H1 (cell line): ENCODE measurements around the gene OPA3. TPM values are rescaled to one million over a fixed set of nuclear protein-coding genes. Genes with fewer than 3 reads are reported as not detected.

Source experiments
- CTCF ChIA-PET: fragments of 300-600 bp; sonication (Branson Sonifier 250); formaldehyde crosslinking; loops from one replicate; lab custom pipeline; 2021; ENCODE audit not compliant: partially characterized antibody; lab: Charles Lee
- POLR2A ChIA-PET: fragments of 300-600 bp; sonication (Branson Sonifier 250); formaldehyde crosslinking; loops from one replicate; lab custom pipeline; 2021; ENCODE audit warnings: inconsistent platforms; ENCODE audit not compliant: partially characterized antibody; lab: Charles Lee
- DNase-seq, 2 experiments: peaks; one replicate each; pipeline versions ENCODE4 v3.0.0 to v3.0.0-alpha.2; 2010 to 2022; ENCODE audit warnings: low spot score in 2 of 2, low read depth in 1 of 2, mixed read lengths in 1 of 2
- FAIRE-seq: peaks from 2 replicates; lab custom pipeline; 2011; peaks lifted over from hg19 to GRCh38; lab: Jason Lieb, UNC
- H2AFZ ChIP-seq: 2 replicates; pipeline ENCODE4 v1.8.1; 2012; ENCODE audit warnings: low read length, inconsistent platforms
- H2AK5ac ChIP-seq: 2 replicates; pipeline ENCODE4 v1.6.1; 2013; ENCODE audit warnings: low read depth, low read length
- H2BK120ac ChIP-seq: replicated peaks from 2 replicates; pipeline ENCODE3; 2013; ENCODE audit warnings: low read depth, low read length, inconsistent platforms
- H2BK12ac ChIP-seq: 2 replicates; pipeline ENCODE4 v1.6.1; 2013; ENCODE audit warnings: low read depth, low read length
- H2BK15ac ChIP-seq: 2 replicates; pipeline ENCODE4 v1.6.1; 2013; ENCODE audit warnings: low read length
- H2BK20ac ChIP-seq: 2 replicates; pipeline ENCODE4 v1.6.1; 2013; ENCODE audit warnings: low read length
- H2BK5ac ChIP-seq: 2 replicates; pipeline ENCODE4 v1.6.1; 2013; ENCODE audit warnings: low read depth, low read length
- H3K14ac ChIP-seq: 2 replicates; pipeline ENCODE4 v1.6.1; 2013; ENCODE audit warnings: inconsistent platforms; ENCODE audit not compliant: insufficient read length
- H3K18ac ChIP-seq: 2 replicates; pipeline ENCODE4 v1.6.1; 2013; ENCODE audit warnings: low read length; ENCODE audit errors: extremely low read depth
- H3K23ac ChIP-seq: 2 replicates; pipeline ENCODE4 v1.6.1; 2013; ENCODE audit warnings: inconsistent platforms; ENCODE audit not compliant: insufficient read length
- H3K23me2 ChIP-seq: 2 replicates; pipeline ENCODE4 v1.6.1; 2013; ENCODE audit warnings: low read depth, low read length
- H3K27ac ChIP-seq: 2 replicates; pipeline ENCODE4 v1.6.1; 2011; ENCODE audit warnings: low read depth, low read length, inconsistent platforms
- H3K27me3 ChIP-seq, 4 experiments: replicated peaks in 1 of 4; 1 replicate in 1 of 4; 2 replicates in 3 of 4; pipeline versions ENCODE4 v1.6.1 to v1.8.1; 2011 to 2013; ENCODE audit warnings: low read length in 3 of 4, mild to moderate bottlenecking in 3 of 4, inconsistent platforms in 2 of 4, mixed read lengths in 2 of 4, moderate library complexity in 1 of 4; ENCODE audit not compliant: control insufficient read depth in 3 of 4, insufficient read depth in 3 of 4; ENCODE audit errors: extremely low read depth in 1 of 4
- H3K36me3 ChIP-seq, 4 experiments: 2 replicates each; pipeline versions ENCODE4 v1.6.1 to v1.8.1; 2011 to 2013; ENCODE audit warnings: mild to moderate bottlenecking in 4 of 4, low read length in 3 of 4, moderate library complexity in 2 of 4, control low read depth in 1 of 4, inconsistent platforms in 1 of 4; ENCODE audit not compliant: insufficient read depth in 4 of 4, control insufficient read depth in 2 of 4
- H3K4ac ChIP-seq: replicated peaks from 2 replicates; pipeline ENCODE3; 2013; ENCODE audit warnings: low read length, low read depth, mixed read lengths, inconsistent platforms; ENCODE audit not compliant: insufficient read length
- H3K4me1 ChIP-seq, 4 experiments: replicated peaks in 1 of 4; 1 replicate in 1 of 4; 2 replicates in 3 of 4; pipeline versions ENCODE4 v1.6.1 to v1.8.1; 2011 to 2013; ENCODE audit warnings: low read length in 3 of 4, inconsistent platforms in 2 of 4, mixed read lengths in 1 of 4; ENCODE audit not compliant: insufficient read depth in 4 of 4, control insufficient read depth in 3 of 4
- H3K4me2 ChIP-seq, 2 experiments: 2 replicates each; pipeline versions ENCODE4 v1.6.1 to v1.8.1; 2011 to 2013; ENCODE audit warnings: low read depth in 2 of 2, low read length in 2 of 2, control low read depth in 1 of 2, inconsistent platforms in 1 of 2, mild to moderate bottlenecking in 1 of 2; ENCODE audit not compliant: insufficient read depth in 1 of 2
- H3K4me3 ChIP-seq, 4 experiments: fragments of 200-600, 300-600 bp in 1 of 4; sonication (generic), shearing (Covaris generic), sonication (Bioruptor Twin) in 1 of 4; 2 replicates each; pipeline versions ENCODE4 v1.5.1 to v1.8.1; 2011 to 2016; ENCODE audit warnings: low read length in 4 of 4, low read depth in 3 of 4, control low read depth in 2 of 4, inconsistent platforms in 2 of 4, mild to moderate bottlenecking in 2 of 4, mixed read lengths in 1 of 4, moderate library complexity in 1 of 4; ENCODE audit not compliant: insufficient read depth in 2 of 4; ENCODE audit errors: extremely low read depth in 1 of 4
- H3K56ac ChIP-seq: replicated peaks from 2 replicates; pipeline ENCODE3; 2013; ENCODE audit warnings: low read depth, mild to moderate bottlenecking, mixed read lengths, low read length, inconsistent platforms; ENCODE audit not compliant: insufficient read length
- H3K79me1 ChIP-seq: 2 replicates; pipeline ENCODE4 v1.6.1; 2013; ENCODE audit warnings: low read depth, low read length, control low read depth
- H3K79me2 ChIP-seq, 2 experiments: 2 replicates each; pipeline versions ENCODE4 v1.6.1 to v1.8.1; 2012 to 2013; ENCODE audit warnings: low read length in 2 of 2, mild to moderate bottlenecking in 2 of 2, inconsistent platforms in 1 of 2; ENCODE audit not compliant: insufficient read depth in 2 of 2, control insufficient read depth in 1 of 2
- H3K9ac ChIP-seq, 4 experiments: replicated peaks in 1 of 4; 1 replicate in 1 of 4; 2 replicates in 3 of 4; pipeline versions ENCODE4 v1.6.1 to v1.8.1; 2011 to 2013; ENCODE audit warnings: low read depth in 3 of 4, low read length in 3 of 4, control low read depth in 2 of 4, mild to moderate bottlenecking in 2 of 4, moderate library complexity in 2 of 4, inconsistent platforms in 1 of 4; ENCODE audit errors: extremely low read depth in 1 of 4
- H3K9me3 ChIP-seq, 2 experiments: 2 replicates each; pipeline versions ENCODE4 v1.6.1 to v1.8.1; 2012 to 2013; ENCODE audit warnings: mild to moderate bottlenecking in 2 of 2, moderate library complexity in 2 of 2, control low read depth in 1 of 2, inconsistent platforms in 1 of 2, low read depth in 1 of 2, low read length in 1 of 2, mixed read lengths in 1 of 2; ENCODE audit not compliant: insufficient read depth in 2 of 2
- H4K20me1 ChIP-seq, 2 experiments: replicated peaks in 1 of 2; 2 replicates each; pipeline versions ENCODE3 to v1.8.1; 2011 to 2013; ENCODE audit warnings: inconsistent platforms in 2 of 2, low read length in 2 of 2, mild to moderate bottlenecking in 1 of 2; ENCODE audit not compliant: insufficient read depth in 2 of 2, control insufficient read depth in 1 of 2
- H4K5ac ChIP-seq: 2 replicates; pipeline ENCODE4 v1.6.1; 2013; ENCODE audit warnings: low read length, low read depth, mixed read lengths, inconsistent platforms; ENCODE audit not compliant: insufficient read length
- H4K8ac ChIP-seq: 2 replicates; pipeline ENCODE4 v1.8.0; 2013; ENCODE audit warnings: mild to moderate bottlenecking, moderate library complexity, low read length, inconsistent platforms; ENCODE audit not compliant: insufficient read depth; ENCODE audit errors: extremely low read depth
- H4K91ac ChIP-seq: replicated peaks from 2 replicates; pipeline ENCODE3; 2013; ENCODE audit warnings: low read length, mixed read lengths, inconsistent platforms; ENCODE audit not compliant: insufficient read length
- BCL11A ChIP-seq, 2 experiments: IDR thresholded peaks; one replicate each; pipeline ENCODE4 v1.6.1; 2011; ENCODE audit warnings: low read depth in 2 of 2, low read length in 2 of 2, mild to moderate bottlenecking in 2 of 2
- CBX5 ChIP-seq: fragments of 300-800, 300-1000 bp; sonication (generic); IDR thresholded peaks from 2 replicates; pipeline ENCODE4 v1.7.1; 2016; ENCODE audit warnings: antibody characterized with exemption, low read length, low read depth
- EGR1 ChIP-seq: IDR thresholded peaks from 2 replicates; pipeline ENCODE4 v1.6.1; 2011; ENCODE audit warnings: low read depth, low read length, borderline replicate concordance
- GABPA ChIP-seq: IDR thresholded peaks from 2 replicates; pipeline ENCODE4 v1.6.1; 2011; ENCODE audit warnings: mild to moderate bottlenecking, low read length, moderate library complexity, borderline replicate concordance; ENCODE audit not compliant: insufficient read depth
- JUN ChIP-seq: IDR thresholded peaks from 2 replicates; pipeline ENCODE4 v1.6.1; 2011; ENCODE audit warnings: low read depth, mild to moderate bottlenecking, improper control_type of control experiment, low read length
- JUND ChIP-seq: IDR thresholded peaks from 2 replicates; pipeline ENCODE4 v1.6.1; 2011; ENCODE audit warnings: mild to moderate bottlenecking, improper control_type of control experiment, low read length
- KDM1A ChIP-seq: fragments of 200-600, 300-600 bp; sonication (generic); IDR thresholded peaks from 2 replicates; pipeline ENCODE4 v1.7.1; 2016; ENCODE audit warnings: mild to moderate bottlenecking, low read length, borderline replicate concordance
- RAD21 ChIP-seq, 2 experiments: IDR thresholded peaks in 1 of 2; conservative IDR thresholded peaks in 1 of 2; 2 replicates each; pipeline ENCODE4 v1.6.1; 2011; ENCODE audit warnings: low read depth in 2 of 2, low read length in 2 of 2, improper control_type of control experiment in 1 of 2, inconsistent platforms in 1 of 2, mild to moderate bottlenecking in 1 of 2, moderate library complexity in 1 of 2
- RFX5 ChIP-seq: IDR thresholded peaks from 2 replicates; pipeline ENCODE4 v1.6.1; 2011; ENCODE audit warnings: low read depth, low read length, improper control_type of control experiment, borderline replicate concordance
- TAF1 ChIP-seq: IDR thresholded peaks from 2 replicates; pipeline ENCODE4 v1.6.1; 2011; ENCODE audit warnings: mild to moderate bottlenecking, low read depth, low read length
- YY1 ChIP-seq: IDR thresholded peaks from 2 replicates; pipeline ENCODE4 v1.6.1; 2011; ENCODE audit warnings: low read depth, mild to moderate bottlenecking, low read length
- WGBS, 2 experiments: shearing (Covaris generic) in 1 of 2; methylation state at CpG; one replicate each; pipeline versions ENCODE4 v1.1.6 to v1.1.7; 2013 to 2015; ENCODE audit warnings: low lambda C conversion rate in 2 of 2, mixed read lengths in 2 of 2, inconsistent platforms in 1 of 2, low coverage in 1 of 2, missing lambda C conversion rate in 1 of 2; ENCODE audit not compliant: insufficient replicate concordance in 2 of 2, insufficient coverage in 1 of 2, insufficient read length in 1 of 2; ENCODE audit errors: extremely low coverage in 1 of 2, missing lambda C conversion rate in 1 of 2; 5-methylcytosine and 5-hydroxymethylcytosine counted together
- polyA plus RNA-seq, 7 experiments: library from polyadenylated mRNA; depleted of rRNA in 3 of 7; stranded (reverse) in 5 of 7; unstranded in 2 of 7; fragments of >200 nt in 5 of 7; fragments of 200-250 nt in 2 of 7; gene quantifications; 1 replicate in 5 of 7; 2 replicates in 1 of 7; 4 replicates in 1 of 7; pipeline versions ENCODE4 v1.2.1 to v1.2.3, GENCODE V29; 2011 to 2013; ENCODE audit warnings: missing spikeins in 2 of 7, mixed read lengths in 2 of 7
- total RNA-seq: library from RNA; stranded (reverse); fragmentation: NEBNext Ultra II Directional; extraction: Animal tissue kit (Norgen Biotek cat#: 25700); gene quantifications from 2 replicates; pipeline ENCODE4 v1.2.1, GENCODE V29; 2021
- TF ChIP-seq, protein P1 (sequence below): IDR thresholded peaks from 2 replicates; pipeline ENCODE4 v1.6.1; 2012; ENCODE audit warnings: inconsistent platforms

Gene OPA3
- total and polyA plus RNA-seq, 2 of the 8 experiments (the other 6 are each of a cell fraction or from before 2014, with no cell fraction given), result 12.5 to 14.5 TPM

DNA sequence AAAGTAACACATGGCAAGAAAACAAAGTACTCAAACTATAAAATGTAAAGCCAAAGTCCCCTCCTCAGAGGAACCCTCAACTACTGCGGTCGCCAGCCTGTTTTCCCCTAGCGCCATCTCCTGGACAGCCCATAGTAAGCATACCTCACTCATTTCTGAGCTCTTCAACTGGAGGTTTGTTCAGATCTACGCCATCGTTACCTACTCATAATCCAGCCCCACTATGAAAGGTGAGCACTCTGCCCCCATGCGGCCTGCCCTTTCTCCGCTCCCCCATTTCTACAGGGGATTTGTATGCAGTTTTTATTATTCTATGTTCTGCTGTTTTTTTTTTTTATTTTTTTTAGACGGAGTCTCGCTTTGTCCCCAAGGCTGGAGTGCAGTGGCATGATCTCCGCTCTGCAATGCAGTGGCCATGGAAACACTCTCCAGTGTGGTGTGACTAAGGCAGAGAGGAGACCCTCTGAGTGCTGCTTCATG is 26.2 kb downstream of the OPA3 start:
- Histone ChIP-seq H3K23me2 (no peaks in the 10 kb centered on the region), H4K8ac (no peak overlapping the region), H2BK12ac (no peak overlapping the region), H2AFZ (no peak overlapping the region), H3K4me3 (no peak overlapping the region), H4K5ac (no peak overlapping the region), H3K27ac (no peak overlapping the region), H2AK5ac (no peak overlapping the region), H3K4me1 (peaks cover 0 to 6% (median 2%) of the 10 kb centered on the region in 4 experiments; a peak in 6 of 7 replicates), H3K4ac (no peak overlapping the region), H2BK20ac (no peak overlapping the region), H4K20me1 (peaks cover 0 to 3% of the 10 kb centered on the region in 2 experiments), H3K23ac (no peak overlapping the region), H2BK15ac (no peak overlapping the region), H3K4me2 (no peak overlapping the region), H3K9ac (no peak overlapping the region), H3K18ac (no peak overlapping the region), H3K9me3 (no peaks in the 10 kb centered on the region), H3K14ac (no peak overlapping the region), H3K79me1 (no peaks in the 10 kb centered on the region; the same call in 1 of the 2 replicates), H2BK120ac (no peak overlapping the region), H3K27me3 (no peaks in the 10 kb centered on the region), H3K56ac (no peak overlapping the region), H3K36me3 (no peaks in the 10 kb centered on the region), H2BK5ac (no peak overlapping the region), H4K91ac (no peak overlapping the region), H3K79me2 (no peaks in the 10 kb centered on the region)
- ChIA-PET POLR2A (interaction anchor here (1.0 to 2.1 kb wide), 4 partner anchors 9 to 64 kb away, joined by 3 to 14 read pairs (median 4); no protein-coding TSS in a partner anchor), CTCF (interaction anchor here (0.5 to 4.7 kb wide), 47 partner anchors 10 to 1453 kb away, joined by 3 to 46 read pairs (median 5); partner anchors contain the start of genes EML2 and PPM1N)
- DNase-seq, result peak in 1 of 2 experiments; percentile 79
- WGBS, 2 experiments, result 30% methylated on average over 10 of the region's 10 CpGs; no CpG with 5 or more reads in 1 of the 2 experiments
- peak; percentile 92 for FAIRE-seq
- TF ChIP-seq BCL11A (IDR thresholded peaks at IDR 0.05; ENCODE audit: low read depth in 2 of 2, low read length in 2 of 2) (no peak), GABPA (no peak), YY1 (peak; percentile 45; the same call in 1 of the 2 replicates), JUND (0 out of 2 replicates have a peak, but pooled peaks have one; percentile 51), KDM1A (no peak), CBX5 (no peak), TAF1 (no peak), JUN (no peak), RFX5 (no peak), EGR1 (no peak), RAD21 (IDR thresholded peaks at IDR 0.05 in 1 of 2, conservative IDR thresholded peaks at IDR 0.05 in 1 of 2; ENCODE audit: low read depth in 2 of 2, low read length in 2 of 2) (peak; percentile 77 to 83)
- TF ChIP-seq, protein P1, sequence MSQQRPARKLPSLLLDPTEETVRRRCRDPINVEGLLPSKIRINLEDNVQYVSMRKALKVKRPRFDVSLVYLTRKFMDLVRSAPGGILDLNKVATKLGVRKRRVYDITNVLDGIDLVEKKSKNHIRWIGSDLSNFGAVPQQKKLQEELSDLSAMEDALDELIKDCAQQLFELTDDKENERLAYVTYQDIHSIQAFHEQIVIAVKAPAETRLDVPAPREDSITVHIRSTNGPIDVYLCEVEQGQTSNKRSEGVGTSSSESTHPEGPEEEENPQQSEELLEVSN, result no peak
